Measurements from ENCODE around the gene CNTN5.

GRCh38 chr11:99571094-99571493, 550.3 kb downstream of the CNTN5 start:
- TF ChIP-seq CTCF (IDR thresholded peaks at IDR 0.05) (no peak), POLR2AphosphoS5 (IDR thresholded peaks at IDR 0.05; ENCODE audit: low read depth, low read length) (no peak), CHD2 (IDR thresholded peaks at IDR 0.05; ENCODE audit: low read length, partially characterized antibody) (no peak)

Data from SK-N-SH (cell line).